Hepatocyte (in vitro differentiated cells): ENCODE measurements around the gene AKR1D1. TPM values are rescaled to one million over a fixed set of nuclear protein-coding genes. Genes with fewer than 3 reads are reported as not detected.
"Not testable (repeated sequence)": the region's sequence is repeated elsewhere in the genome, so short reads cannot be mapped to it uniquely, and the experiment has no call there.

Source experiments
- DNase-seq: peaks from one replicate; pipeline ENCODE4 v3.0.0-alpha.2; 2016; ENCODE audit warnings: low spot score
- H2AFZ ChIP-seq: fragments of 200-600 bp; sonication (generic); 2 replicates; pipeline ENCODE4 v1.6.0; 2016; ENCODE audit warnings: antibody characterized with exemption, mild to moderate bottlenecking
- H3K27ac ChIP-seq: fragments of 200-600 bp; sonication (generic); 2 replicates; pipeline ENCODE4 v1.5.1; 2016; ENCODE audit warnings: mild to moderate bottlenecking
- H3K27me3 ChIP-seq: fragments of 200-600 bp; sonication (generic); 2 replicates; pipeline ENCODE4 v1.6.1; 2016
- H3K36me3 ChIP-seq: fragments of 200-600 bp; sonication (generic); replicated peaks from 2 replicates; pipeline ENCODE4 v1.5.1; 2016; ENCODE audit warnings: low read depth; ENCODE audit not compliant: insufficient read depth
- H3K4me1 ChIP-seq: fragments of 200-600 bp; sonication (generic); 2 replicates; pipeline ENCODE4 v1.5.1; 2016; ENCODE audit warnings: mild to moderate bottlenecking, moderate library complexity; ENCODE audit not compliant: insufficient read depth
- H3K4me2 ChIP-seq: fragments of 200-600 bp; sonication (generic); 2 replicates; pipeline ENCODE4 v1.6.0; 2016
- H3K4me3 ChIP-seq: fragments of 200-600 bp; sonication (generic); 2 replicates; pipeline ENCODE4 v1.5.1; 2016; ENCODE audit warnings: mild to moderate bottlenecking
- H3K79me2 ChIP-seq: fragments of 200-600 bp; sonication (generic); 2 replicates; pipeline ENCODE4 v1.6.0; 2017; ENCODE audit warnings: mild to moderate bottlenecking
- H3K9me2 ChIP-seq: fragments of 200-600 bp; sonication (generic); replicated peaks from 2 replicates; pipeline ENCODE4 v1.6.0; 2017; ENCODE audit warnings: mild to moderate bottlenecking; ENCODE audit not compliant: insufficient read depth
- H3K9me3 ChIP-seq: fragments of 200-600 bp; sonication (generic); 2 replicates; pipeline ENCODE4 v1.5.1; 2016; ENCODE audit warnings: low read depth, mild to moderate bottlenecking
- H4K20me1 ChIP-seq: fragments of 200-600 bp; sonication (generic); 2 replicates; pipeline ENCODE4 v1.6.0; 2016; ENCODE audit warnings: mild to moderate bottlenecking; ENCODE audit not compliant: insufficient read depth, poor library complexity, severe bottlenecking
- EZH2 ChIP-seq: fragments of 200-600 bp; sonication (generic); IDR thresholded peaks from 2 replicates; pipeline ENCODE4 v1.6.1; 2016; ENCODE audit warnings: antibody characterized with exemption, mild to moderate bottlenecking, borderline replicate concordance
- EZH2phosphoT487 ChIP-seq: fragments of 200-600 bp; sonication (generic); IDR thresholded peaks from one replicate; pipeline ENCODE4 v1.6.1; 2018; ENCODE audit warnings: antibody characterized with exemption, mild to moderate bottlenecking, low read depth, moderate library complexity; ENCODE audit not compliant: unreplicated experiment, severe bottlenecking
- WGBS: methylation state at CpG from one replicate; pipeline ENCODE4 v1.1.6; 2016; ENCODE audit warnings: low lambda C conversion rate; ENCODE audit errors: missing lambda C conversion rate; 5-methylcytosine and 5-hydroxymethylcytosine counted together
- polyA plus RNA-seq: library from polyadenylated mRNA; unstranded; fragments of >200 nt; fragmentation: Nextera tagmentation; extraction: Ambion mirVana; gene quantifications from 2 replicates; pipeline ENCODE4 v1.2.1, GENCODE V29; 2016
- total RNA-seq: library from RNA; depleted of rRNA; stranded (reverse); fragments of >200 nt; gene quantifications from 2 replicates; pipeline ENCODE4 v1.2.3, GENCODE V29; 2014
- TF ChIP-seq, protein P1 (sequence below): fragments of 200-600 bp; sonication (generic); IDR thresholded peaks from 2 replicates; pipeline ENCODE4 v1.5.1; 2016; ENCODE audit warnings: antibody characterized with exemption, mild to moderate bottlenecking; ENCODE audit not compliant: poor library complexity

Gene AKR1D1
- total and polyA plus RNA-seq, 2 experiments from 2014 or later: 8.1 to 25.4 TPM

GRCh38 chr7:138138244-138138643 is 62.0 kb downstream of the AKR1D1 start:
- H2AFZ ChIP-seq: no peak overlapping the region
- H3K27me3 ChIP-seq: no peaks in the 10 kb centered on the region
- no peak overlapping the region for H3K4me2 ChIP-seq
- no peak for DNase-seq
- H3K27ac ChIP-seq: no peak overlapping the region
- no peaks in the 10 kb centered on the region for H4K20me1 ChIP-seq
- 63% methylated on average over 3 of the region's 3 CpGs for WGBS
- H3K4me3 ChIP-seq: no peak overlapping the region
- H3K9me3 ChIP-seq: no peaks in the 10 kb centered on the region
- no peaks in the 10 kb centered on the region for H3K9me2 ChIP-seq
- TF ChIP-seq, protein P1, sequence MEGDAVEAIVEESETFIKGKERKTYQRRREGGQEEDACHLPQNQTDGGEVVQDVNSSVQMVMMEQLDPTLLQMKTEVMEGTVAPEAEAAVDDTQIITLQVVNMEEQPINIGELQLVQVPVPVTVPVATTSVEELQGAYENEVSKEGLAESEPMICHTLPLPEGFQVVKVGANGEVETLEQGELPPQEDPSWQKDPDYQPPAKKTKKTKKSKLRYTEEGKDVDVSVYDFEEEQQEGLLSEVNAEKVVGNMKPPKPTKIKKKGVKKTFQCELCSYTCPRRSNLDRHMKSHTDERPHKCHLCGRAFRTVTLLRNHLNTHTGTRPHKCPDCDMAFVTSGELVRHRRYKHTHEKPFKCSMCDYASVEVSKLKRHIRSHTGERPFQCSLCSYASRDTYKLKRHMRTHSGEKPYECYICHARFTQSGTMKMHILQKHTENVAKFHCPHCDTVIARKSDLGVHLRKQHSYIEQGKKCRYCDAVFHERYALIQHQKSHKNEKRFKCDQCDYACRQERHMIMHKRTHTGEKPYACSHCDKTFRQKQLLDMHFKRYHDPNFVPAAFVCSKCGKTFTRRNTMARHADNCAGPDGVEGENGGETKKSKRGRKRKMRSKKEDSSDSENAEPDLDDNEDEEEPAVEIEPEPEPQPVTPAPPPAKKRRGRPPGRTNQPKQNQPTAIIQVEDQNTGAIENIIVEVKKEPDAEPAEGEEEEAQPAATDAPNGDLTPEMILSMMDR: no peak
- TF ChIP-seq EZH2: no peak
- TF ChIP-seq EZH2phosphoT487: no peak
- H3K79me2 ChIP-seq: no peaks in the 10 kb centered on the region
- no peaks in the 10 kb centered on the region for H3K4me1 ChIP-seq
- no peaks in the 10 kb centered on the region for H3K36me3 ChIP-seq

GRCh38 chr7:138142583-138143201 is 66.4 kb downstream of the AKR1D1 start:
- Histone ChIP-seq H3K4me1 (no peaks in the 10 kb centered on the region), H3K36me3 (no peaks in the 10 kb centered on the region), H3K79me2 (no peaks in the 10 kb centered on the region), H2AFZ (no peak overlapping the region), H3K9me2 (no peaks in the 10 kb centered on the region), H3K4me2 (no peak overlapping the region), H3K4me3 (no peak overlapping the region), H4K20me1 (no peaks in the 10 kb centered on the region), H3K9me3 (no peaks in the 10 kb centered on the region), H3K27ac (no peak overlapping the region), H3K27me3 (no peaks in the 10 kb centered on the region)
- TF ChIP-seq, protein P1: no peak
- TF ChIP-seq EZH2 (no peak), EZH2phosphoT487 (no peak)
- no peak for DNase-seq

DNA sequence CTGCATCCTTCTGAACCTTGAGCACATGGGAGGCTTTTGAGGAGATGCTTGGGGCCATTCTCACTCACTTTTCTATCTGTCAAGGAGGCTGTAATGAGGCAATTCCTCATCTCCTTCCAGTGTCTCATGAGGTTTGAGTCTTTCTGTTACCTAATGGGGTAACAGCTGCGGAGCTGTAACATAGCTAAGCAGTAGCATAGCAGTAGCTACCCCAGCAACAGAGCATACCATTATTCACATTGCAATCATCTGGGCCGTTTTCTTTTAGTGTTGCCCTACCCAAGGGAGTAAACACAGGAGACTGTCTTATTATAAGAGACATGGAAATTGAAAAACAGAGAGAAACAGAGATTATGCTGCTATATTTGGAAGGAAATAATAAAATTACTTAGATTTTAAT is 68.7 kb downstream of the AKR1D1 start:
- no peaks in the 10 kb centered on the region for H3K79me2 ChIP-seq
- no peak for DNase-seq
- H3K4me3 ChIP-seq: no peak overlapping the region
- H3K27me3 ChIP-seq: no peaks in the 10 kb centered on the region
- H2AFZ ChIP-seq: no peak overlapping the region
- H3K27ac ChIP-seq: no peak overlapping the region
- H3K4me2 ChIP-seq: no peak overlapping the region
- no peaks in the 10 kb centered on the region for H3K36me3 ChIP-seq
- WGBS: 91% methylated on average over 2 of the region's 2 CpGs
- no peaks in the 10 kb centered on the region for H4K20me1 ChIP-seq
- TF ChIP-seq EZH2: no peak
- TF ChIP-seq, protein P1: no peak
- TF ChIP-seq EZH2phosphoT487: no peak
- no peaks in the 10 kb centered on the region for H3K9me2 ChIP-seq
- no peaks in the 10 kb centered on the region for H3K4me1 ChIP-seq
- no peaks in the 10 kb centered on the region for H3K9me3 ChIP-seq

- 96% methylated on average over 18 of the region's 19 CpGs for WGBS
- not testable (repeated sequence) for H3K9me2 ChIP-seq, H3K4me3 ChIP-seq, H3K4me1 ChIP-seq, H3K79me2 ChIP-seq, H4K20me1 ChIP-seq, DNase-seq, H2AFZ ChIP-seq, H3K27me3 ChIP-seq, H3K27ac ChIP-seq, H3K9me3 ChIP-seq, H3K36me3 ChIP-seq, H3K4me2 ChIP-seq
Observed at GRCh38 chr7:138146221-138146620, 70.0 kb downstream of the AKR1D1 start.

- H3K4me2 ChIP-seq, H3K27ac ChIP-seq, H3K4me3 ChIP-seq: not testable (repeated sequence)
Observed at GRCh38 chr7:138146757-138147734, 70.8 kb downstream of the AKR1D1 start.

More at GRCh38 chr7:138146757-138147734, 70.8 kb downstream of the AKR1D1 start:
- WGBS: 86% methylated on average over 32 of the region's 32 CpGs
- H3K79me2 ChIP-seq, H3K27me3 ChIP-seq, H3K9me2 ChIP-seq, H4K20me1 ChIP-seq, H3K4me1 ChIP-seq, H3K36me3 ChIP-seq, DNase-seq, H2AFZ ChIP-seq, H3K9me3 ChIP-seq: not testable (repeated sequence)
